ENCODE measurements around the gene MLPH.

The MLPH gene

GRCh38 chr2:237549216-237549615 lies 62.2 kb downstream of the MLPH start:
- DNase-seq, result no peak

DNA sequence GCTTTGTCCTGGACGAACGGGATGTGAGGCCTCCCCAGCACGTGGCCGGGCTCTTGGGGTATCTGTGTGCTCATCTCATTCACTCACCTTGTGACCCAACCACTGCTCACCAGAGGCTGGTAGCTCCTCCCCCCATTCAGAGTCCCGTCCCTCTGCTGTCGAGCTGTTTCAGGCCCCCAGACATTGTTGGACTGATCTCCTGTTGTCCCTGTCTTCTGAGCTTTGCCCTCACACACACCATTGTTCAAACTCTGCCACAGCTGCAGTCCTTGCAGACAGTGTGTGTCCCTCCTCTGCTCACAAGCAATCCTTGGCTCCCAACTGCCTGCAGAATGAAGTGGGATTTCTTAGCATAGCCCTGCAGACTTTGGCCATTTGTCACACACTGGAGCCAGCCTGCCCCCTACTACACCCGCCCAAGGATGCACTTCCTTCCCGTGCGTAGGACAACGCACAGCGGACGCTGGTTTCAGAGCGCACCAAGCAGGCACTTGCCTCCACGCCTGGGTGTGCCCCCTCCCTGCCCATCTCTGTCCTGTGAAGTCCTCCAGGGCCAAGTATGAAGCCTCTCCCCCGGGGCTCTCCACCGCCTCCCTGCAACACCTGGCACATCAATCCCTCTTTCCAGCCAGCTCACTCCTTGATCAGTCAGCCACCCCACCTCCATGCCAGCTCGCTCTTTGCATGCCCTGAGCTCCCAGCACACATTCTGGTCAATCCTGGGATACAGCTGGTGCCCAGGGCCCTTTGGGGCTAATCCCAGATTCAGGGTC lies 62.8 kb downstream of the MLPH start:
- no peak for DNase-seq

- no peak for DNase-seq
These were observed 64.1 kb downstream of the MLPH start for GRCh38 chr2:237551071-237551574.

- no peak for DNase-seq
These were observed 65.9 kb downstream of the MLPH start for GRCh38 chr2:237552908-237553307.

GRCh38 chr2:237553948-237554347 lies 66.9 kb downstream of the MLPH start:
- DNase-seq, result no peak

DNA sequence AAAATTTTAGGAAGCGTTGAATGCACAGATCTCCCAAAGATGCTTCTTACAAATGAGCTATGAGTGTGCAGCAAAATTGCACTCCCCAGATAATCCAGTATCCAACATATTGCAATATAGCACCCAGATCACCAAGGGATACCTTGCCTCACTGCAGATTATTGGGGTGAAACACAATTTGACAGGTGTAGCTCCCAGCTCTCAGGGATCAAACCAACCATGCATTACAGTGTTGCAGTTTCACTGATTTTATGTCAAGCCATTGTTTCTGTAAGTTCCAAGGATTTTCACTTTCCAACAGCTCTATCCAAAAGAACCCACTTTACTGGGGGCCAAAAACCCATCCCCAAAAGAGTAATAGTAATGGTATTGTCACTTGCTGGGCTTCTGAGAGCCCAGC lies 68.5 kb downstream of the MLPH start:
- no peak for DNase-seq

GRCh38 chr2:237556773-237557632 lies 70.0 kb downstream of the MLPH start:
- DNase-seq, result no peak

GRCh38 chr2:237557633-237558015 lies 70.6 kb downstream of the MLPH start:
- DNase-seq, result no peak

DNA sequence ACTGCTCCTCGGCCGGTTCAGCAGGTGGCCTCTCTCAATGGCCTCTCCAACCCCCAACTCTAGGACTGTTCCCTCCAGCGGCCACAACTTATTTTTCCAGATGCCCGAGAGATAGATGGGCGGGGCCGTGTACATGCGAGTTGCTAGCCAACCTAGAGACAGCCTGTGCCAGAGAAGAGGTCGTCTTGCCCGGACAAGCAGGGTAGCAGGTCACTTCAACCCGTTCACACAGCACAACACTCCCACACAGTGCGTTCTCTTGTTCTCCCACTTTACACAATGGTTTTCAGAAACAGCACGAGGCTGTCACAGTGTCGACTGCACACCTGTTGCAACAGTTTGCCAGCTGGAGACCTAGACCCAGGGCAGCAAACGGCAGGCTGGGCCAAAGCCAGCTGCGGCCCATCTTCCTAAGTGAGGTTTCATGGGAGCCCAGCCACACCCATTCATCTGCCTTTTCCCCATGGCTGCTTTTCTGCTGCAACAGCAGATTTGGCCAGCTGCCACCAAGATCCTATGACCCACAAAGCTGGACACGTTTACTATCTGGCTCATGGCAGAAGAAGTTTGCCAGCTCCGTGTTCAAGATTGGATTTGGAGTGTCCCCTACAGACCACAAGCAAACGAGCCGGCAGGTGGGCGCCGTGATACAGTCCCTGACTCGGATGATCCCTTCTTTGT lies 72.0 kb downstream of the MLPH start:
- peak; percentile 31 for DNase-seq

GRCh38 chr2:237561221-237561620 lies 74.2 kb downstream of the MLPH start:
- no peak for DNase-seq

- DNase-seq, result no peak
These were observed 76.8 kb downstream of the MLPH start for GRCh38 chr2:237563816-237564215.

DNA sequence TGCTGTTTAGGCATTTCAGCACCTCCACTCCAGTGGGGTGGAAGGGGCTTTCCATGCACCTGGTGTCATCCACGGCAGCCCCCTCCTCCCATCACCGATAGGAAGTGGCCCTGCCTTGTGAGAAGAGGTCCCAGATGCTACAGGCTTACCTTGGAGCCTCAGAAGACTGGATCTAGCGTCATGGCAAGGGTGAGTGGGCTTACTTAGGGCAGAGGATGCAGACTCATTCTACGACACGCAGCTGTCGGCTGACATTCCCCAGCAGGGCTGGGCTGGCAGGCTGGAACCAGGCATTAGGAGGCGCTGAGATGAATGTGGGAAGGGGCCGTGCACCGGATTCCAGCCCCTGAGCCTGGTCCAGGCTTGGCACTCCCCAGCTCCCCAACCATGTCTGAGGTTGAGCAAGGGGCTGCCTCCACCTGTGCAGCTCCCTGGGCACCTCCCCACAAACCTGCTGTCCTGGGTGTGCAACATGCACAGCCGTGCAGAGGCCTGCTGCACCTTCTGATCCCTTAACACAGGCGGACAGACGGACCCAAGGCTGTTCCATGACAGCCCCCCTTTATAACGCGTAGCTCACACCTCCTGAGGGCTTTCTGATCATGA lies 77.6 kb downstream of the MLPH start:
- no peak for DNase-seq

- DNase-seq, result no peak
These were observed 78.9 kb downstream of the MLPH start for GRCh38 chr2:237565974-237566373.

GRCh38 chr2:237566401-237567235 lies 79.6 kb downstream of the MLPH start, which contains the start of gene PRLH:
Gene PRLH, plus strand, starts transcription at chr2:237566574. Its CDS starts 0 bp downstream, at chr2:237566574.
- no peak for DNase-seq

DNA sequence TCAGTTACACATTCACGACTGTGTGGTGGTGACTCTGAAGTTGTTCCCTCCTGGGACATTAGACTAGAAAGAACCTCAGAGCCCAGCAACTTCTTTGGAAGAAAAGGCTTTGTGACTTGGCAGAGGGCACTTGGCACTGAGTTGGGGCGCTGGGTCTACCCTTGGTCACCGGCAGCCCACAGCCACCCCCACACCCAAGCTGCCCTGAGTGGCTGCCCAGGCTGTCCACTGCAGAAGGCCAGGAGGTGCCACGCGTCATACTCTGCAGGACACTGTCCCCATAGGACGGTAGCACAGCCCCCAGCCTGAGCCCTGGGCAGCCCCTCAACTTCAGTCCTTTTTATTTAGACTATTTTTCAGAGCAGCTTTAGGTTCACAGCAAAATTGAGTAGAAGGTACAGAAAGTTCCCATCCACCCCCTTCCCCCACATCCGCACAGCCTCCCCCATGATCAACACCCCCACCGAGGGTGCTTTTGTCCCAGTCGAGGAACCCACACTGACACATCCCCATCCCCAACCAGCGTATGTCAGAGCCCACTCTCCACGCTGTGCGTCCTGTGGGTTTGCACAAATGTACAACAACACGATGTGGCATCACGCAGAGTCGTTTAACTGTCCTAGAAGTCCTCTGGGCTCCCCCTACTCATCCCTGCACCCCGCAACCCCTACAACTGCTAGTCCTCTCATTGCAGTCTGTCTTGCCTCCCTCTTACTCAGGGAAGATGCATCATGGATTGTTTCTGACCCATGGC lies 80.4 kb downstream of the MLPH start:
- no peak for DNase-seq

GRCh38 chr2:237568121-237568660 lies 81.1 kb downstream of the MLPH start:
- no peak for DNase-seq

GRCh38 chr2:237569041-237569440 lies 82.0 kb downstream of the MLPH start:
- DNase-seq, result no peak

GRCh38 chr2:237569896-237570295 lies 82.8 kb downstream of the MLPH start:
- DNase-seq, result no peak

- no peak for DNase-seq
These were observed 83.8 kb downstream of the MLPH start for GRCh38 chr2:237570776-237571335.

DNA sequence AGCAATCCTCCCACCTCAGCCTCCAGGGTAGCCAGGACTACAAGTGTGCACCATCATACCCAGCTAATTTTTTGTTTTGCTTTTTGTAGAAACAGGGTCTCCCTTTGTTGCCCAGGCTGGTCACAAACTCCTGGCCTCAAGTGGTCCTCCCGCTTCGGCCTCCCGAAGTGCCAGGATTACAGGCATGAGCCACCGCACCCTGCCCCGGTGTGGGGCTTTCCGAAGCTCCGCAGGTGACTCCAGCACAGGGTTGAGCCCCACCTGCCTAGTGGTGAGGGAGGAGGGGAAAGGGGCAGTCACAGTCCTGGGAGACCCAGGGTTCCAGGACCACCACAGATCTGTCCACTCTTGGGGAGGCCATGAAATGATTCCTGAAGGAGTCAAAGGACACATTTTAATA lies 84.5 kb downstream of the MLPH start:
- no peak for DNase-seq
